GM19043 (cell line): ENCODE measurements around the gene TTC17.
A peak's percentile ranks its signal among the peaks of the same experiment; 100 is the strongest.
"Not testable (repeated sequence)": the region's sequence is repeated elsewhere in the genome, so short reads cannot be mapped to it uniquely, and the experiment has no call there.

Experiments used
- ATAC-seq: cut with Tn5 transposase; IDR thresholded peaks from one replicate; pipeline ENCODE4 v1.9.1; 2021; ENCODE audit warnings: low read depth; ENCODE audit not compliant: unreplicated experiment

The TTC17 gene, protein sequence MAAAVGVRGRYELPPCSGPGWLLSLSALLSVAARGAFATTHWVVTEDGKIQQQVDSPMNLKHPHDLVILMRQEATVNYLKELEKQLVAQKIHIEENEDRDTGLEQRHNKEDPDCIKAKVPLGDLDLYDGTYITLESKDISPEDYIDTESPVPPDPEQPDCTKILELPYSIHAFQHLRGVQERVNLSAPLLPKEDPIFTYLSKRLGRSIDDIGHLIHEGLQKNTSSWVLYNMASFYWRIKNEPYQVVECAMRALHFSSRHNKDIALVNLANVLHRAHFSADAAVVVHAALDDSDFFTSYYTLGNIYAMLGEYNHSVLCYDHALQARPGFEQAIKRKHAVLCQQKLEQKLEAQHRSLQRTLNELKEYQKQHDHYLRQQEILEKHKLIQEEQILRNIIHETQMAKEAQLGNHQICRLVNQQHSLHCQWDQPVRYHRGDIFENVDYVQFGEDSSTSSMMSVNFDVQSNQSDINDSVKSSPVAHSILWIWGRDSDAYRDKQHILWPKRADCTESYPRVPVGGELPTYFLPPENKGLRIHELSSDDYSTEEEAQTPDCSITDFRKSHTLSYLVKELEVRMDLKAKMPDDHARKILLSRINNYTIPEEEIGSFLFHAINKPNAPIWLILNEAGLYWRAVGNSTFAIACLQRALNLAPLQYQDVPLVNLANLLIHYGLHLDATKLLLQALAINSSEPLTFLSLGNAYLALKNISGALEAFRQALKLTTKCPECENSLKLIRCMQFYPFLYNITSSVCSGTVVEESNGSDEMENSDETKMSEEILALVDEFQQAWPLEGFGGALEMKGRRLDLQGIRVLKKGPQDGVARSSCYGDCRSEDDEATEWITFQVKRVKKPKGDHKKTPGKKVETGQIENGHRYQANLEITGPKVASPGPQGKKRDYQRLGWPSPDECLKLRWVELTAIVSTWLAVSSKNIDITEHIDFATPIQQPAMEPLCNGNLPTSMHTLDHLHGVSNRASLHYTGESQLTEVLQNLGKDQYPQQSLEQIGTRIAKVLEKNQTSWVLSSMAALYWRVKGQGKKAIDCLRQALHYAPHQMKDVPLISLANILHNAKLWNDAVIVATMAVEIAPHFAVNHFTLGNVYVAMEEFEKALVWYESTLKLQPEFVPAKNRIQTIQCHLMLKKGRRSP

DNA sequence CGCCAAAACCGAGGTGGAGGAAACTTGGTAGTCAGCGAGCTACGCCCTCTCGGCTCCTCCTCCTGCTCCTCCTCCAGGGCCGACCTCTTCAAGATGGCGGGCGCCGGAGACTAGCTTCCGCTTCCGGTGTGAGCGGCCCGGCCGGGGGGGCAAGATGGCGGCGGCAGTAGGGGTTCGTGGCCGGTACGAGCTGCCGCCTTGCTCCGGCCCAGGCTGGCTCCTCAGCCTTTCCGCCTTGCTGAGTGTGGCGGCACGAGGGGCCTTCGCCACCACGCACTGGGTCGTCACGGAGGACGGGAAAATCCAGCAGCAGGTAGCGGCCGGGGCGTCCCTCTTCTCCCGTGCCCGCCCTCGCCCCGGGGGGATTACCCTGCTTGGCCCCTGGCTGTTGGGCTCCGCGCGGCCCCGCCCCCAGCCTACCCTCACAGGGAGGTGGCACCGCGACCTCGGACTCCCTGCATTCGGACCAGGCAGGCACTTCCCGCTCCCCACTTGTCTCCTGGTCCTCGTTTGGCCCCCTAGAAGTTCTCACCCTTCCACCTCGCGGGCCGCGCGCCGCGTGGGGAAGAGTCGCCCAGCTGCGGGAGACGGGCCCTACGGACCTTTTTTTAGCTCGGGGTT, at the start of gene TTC17:
Gene TTC17 (plus strand): TSS at position 120 of the 621 bp plus-strand sequence. CDS start 35 bp downstream, at position 155.
- peak; percentile 87 for ATAC-seq

- ATAC-seq = peak; percentile 98
These were observed 46.7 kb upstream of the TTC17 start, which contains the start of gene API5 for GRCh38 chr11:43311791-43312607. Gene API5 (plus strand): TSS chr11:43311996. CDS start chr11:43312128, 132 bp downstream.

GRCh38 chr11:43315966-43316365, 42.8 kb upstream of the TTC17 start:
- ATAC-seq = no peak

DNA sequence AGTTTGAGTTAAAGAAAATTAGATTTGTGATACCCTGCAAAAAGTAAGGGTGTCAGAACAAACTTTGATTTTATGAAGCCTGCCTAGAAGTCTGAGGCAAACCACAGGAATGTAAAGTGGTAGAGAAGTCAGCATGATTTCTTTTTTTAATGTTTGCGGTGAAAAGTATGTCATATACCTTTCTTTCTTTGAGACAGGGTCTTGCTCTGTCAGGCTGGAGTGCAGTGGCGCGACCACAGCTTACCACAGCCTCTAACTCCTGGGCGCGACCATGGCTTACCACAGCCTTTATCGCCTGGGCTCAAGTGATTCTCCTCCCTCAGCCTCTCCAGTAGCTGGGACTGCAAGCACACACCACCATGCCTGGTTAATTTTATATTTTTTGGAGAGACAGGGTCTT, 42.3 kb upstream of the TTC17 start:
- ATAC-seq = no peak

DNA sequence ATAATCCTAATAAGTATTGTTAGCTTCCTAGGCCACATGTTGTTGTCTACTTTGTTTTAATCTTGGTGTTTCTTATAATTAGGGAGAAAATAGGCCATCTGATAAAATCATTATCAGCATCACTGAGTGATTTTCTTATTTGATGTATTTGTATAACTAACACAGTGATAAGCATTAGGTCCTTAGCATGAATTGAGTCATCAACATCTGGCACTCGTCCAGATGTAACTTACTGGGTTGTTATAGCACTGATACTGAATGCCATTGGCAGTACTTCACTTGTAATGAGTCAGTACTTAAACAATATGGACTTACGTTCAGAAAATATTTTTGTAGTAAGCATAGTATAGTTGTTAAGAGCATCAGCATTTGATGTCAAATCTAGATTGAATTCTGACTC, 30.7 kb upstream of the TTC17 start:
- ATAC-seq = no peak

DNA sequence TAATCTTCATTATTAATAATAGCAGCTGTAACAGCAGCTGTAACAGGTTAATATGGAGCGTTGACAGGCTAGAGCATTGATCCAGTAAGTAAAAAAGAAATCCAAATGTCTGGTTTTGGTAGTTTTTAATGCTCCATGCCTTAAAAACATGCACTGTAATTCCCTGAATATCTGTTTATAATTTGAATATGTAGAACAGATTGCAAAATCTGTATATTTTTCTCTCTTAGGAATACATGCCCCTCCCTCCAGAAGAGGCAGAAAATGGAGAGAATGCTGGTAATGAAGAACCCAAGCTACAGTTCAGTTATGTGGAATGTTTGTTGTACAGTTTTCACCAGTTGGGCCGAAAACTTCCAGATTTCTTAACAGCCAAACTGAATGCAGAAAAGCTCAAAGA, 30.2 kb upstream of the TTC17 start:
- ATAC-seq = no peak

DNA sequence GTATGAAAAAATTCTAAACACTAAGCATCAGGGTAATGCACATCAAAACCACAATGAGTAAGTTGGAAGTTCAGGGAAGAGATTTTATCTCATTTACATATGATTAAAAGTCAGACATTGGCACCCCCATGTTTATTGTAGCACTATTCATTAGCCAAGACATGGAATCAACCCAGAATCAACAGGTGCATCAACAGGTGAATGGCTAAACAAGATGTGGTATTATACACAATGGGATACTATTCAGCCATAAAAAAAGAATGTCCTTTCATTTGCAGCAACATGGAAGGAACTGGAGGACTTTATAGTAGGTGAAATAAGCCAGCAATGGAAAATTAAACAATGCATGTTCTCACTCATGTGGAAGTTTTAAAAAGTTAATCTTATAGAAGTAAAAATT, 17.6 kb upstream of the TTC17 start:
- no peak for ATAC-seq

DNA sequence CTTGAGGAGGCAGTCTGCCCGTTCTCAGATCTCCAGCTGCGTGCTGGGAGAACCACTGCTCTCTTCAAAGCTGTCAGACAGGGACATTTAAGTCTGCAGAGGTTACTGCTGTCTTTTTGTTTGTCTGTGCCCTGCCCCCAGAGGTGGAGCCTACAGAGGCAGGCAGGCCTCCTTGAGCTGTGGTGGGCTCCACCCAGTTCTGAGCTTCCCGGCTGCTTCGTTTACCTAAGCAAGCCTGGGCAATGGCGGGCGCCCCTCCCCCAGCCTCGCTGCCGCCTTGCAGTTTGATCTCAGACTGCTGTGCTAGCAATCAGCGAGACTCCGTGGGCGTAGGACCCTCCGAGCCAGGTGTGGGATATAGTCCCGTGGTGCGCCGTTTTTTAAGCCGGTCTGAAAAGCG, 7.3 kb upstream of the TTC17 start:
- ATAC-seq = not testable (repeated sequence)

GRCh38 chr11:43354311-43354710, 4.4 kb upstream of the TTC17 start:
- ATAC-seq = no peak

DNA sequence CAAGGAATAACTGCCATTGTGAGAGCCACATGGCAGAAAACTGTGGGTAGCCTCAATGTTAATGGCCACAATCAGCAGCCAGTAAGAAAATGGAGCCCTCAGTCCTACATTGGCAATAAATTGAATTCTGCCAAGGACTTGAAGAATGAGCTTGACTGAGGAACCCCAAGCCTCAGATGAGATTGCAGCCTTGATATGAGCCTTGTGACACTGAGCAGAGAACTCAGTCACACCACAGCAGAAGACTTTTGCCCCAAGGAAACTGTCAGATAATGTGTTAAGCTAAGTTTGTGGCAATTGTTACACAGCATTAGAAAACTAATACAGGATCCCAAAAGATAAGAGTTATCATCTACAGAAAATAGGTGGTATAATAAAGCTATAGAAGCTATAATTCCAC, 2.4 kb upstream of the TTC17 start:
- no peak for ATAC-seq

- ATAC-seq = no peak
These were observed 380 bp upstream of the TTC17 start for GRCh38 chr11:43358279-43358800.

DNA sequence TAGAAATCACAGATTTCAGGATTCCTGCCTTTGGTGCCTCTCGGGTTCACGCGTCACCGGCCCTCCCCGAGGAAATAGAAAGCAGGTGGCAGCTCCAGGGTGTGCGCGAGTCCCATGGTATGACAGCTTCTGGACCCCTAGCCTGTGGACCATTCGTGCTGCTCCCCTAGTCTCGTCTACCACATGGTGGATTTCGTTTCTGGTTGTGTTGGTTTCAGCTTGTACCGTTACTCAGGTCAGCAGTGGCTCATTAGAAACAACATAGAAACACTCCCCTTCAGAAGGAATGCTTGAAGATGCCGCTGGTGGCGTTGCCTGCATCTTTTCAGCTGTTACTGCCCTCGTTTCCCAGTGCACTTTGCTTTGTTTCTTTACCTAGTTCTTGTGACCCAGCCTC, 700 bp downstream of the TTC17 start:
- peak; percentile 43 for ATAC-seq

- no peak for ATAC-seq
These were observed 1.8 kb downstream of the TTC17 start for GRCh38 chr11:43360361-43361032.

DNA sequence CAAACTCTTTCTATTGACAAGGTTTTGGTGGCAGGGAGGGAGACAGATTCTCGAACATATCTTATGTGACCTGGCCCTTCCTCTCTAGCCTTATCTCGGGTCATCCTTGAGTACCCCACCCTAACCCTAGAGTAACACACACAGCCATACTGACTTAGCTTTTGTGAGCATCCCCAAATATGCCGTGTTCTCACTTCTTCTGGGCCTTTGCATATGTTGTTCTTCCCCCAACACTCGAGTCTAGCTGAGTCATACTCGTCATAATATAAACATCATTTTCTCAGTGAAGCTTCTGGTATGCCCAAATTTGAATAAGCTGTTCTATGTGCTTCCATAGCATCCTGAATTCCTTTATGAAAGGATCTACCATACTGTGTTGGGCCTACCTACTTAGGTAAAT, 8.0 kb downstream of the TTC17 start:
- no peak for ATAC-seq

DNA sequence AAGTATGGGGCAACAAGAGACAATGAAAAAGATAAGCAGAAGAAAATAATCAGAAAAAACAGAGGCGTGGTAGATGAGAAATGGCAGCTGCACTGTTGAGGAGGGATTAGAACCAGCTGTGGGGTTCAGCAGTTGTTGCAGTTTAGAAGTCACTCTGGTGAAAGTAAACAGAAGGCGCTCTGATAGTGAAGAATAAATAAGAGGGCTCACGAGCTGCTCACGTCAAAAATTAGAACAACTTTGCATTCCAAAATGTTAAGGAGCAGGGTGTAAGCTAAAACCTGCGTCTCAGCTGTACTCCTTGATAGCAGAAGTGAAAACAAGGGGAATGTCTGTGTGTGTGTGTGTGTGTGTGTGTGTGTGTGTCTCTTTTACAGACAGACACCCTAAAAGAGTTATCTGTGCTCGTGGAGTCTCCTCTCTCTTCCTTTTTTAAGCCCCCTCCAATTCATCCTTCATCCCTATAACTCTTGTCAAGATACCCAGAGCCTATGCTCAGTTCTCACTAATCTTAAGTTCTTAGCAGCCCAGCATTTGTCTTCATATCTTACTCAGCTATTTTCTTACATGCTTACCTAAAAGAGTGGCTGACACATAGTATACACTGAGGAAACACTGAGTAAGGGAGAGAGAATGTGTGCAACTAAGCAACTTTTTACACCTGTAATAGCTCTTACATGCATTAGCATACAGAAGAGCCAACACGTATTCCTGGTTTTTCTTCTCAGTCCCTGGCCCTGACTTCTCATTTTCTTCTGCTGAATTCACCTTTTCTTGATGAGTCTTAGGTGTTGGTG, 8.9 kb downstream of the TTC17 start:
- no peak for ATAC-seq

DNA sequence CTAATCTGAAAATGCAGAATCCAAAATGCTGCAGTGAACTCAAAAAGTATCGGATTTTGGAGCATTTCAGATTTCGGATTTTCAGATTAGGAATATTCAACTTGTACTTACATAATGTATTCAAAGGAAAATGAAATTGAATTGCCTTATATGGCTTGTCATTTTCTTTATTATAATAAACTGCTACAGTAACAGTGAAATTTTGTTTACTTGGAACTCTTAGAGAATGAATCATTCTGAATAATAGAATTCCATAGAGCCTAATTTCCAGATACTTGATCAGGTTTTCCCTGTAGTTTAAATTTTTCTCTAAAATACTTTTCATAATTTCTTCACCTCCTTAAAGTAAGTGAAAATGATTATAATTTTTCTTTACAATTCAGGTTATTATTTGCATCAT, 17.3 kb downstream of the TTC17 start:
- no peak for ATAC-seq

DNA sequence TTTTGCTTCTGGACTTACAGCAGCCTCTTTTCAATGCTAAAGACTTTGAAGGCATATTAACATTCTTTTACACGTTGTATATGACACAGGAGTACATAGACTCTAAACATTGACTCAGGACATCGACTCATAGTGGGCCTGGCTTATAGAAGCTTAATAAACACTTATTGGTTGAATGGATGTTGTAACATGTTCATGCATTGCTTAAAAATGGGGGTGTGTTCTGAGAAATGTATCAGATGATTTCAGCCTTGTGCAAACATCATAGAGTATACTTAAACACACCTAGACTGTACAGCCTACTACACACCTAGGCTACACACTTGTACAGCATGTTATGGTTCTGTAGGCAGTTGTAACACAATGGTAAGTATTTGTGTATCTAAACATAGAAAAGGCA, 17.9 kb downstream of the TTC17 start:
- ATAC-seq = no peak

DNA sequence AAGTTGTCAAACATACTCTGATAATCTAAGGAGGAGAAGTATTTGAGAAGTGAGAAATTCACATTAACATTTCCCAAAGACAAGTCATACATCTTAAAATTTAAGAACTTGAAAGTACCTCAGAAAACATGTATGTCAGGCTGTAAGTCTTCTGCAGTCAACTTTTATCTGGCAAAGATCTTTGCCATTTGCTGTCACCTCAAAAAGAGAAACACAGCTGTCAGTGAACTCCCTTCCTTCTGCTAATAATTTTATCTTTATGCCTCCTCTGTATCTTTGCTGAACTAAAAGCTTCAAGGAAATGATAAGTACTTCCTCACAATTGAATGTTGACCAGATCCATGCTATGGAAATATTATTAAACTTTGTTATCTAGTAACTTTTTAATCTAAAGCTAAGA, 18.7 kb downstream of the TTC17 start:
- no peak for ATAC-seq
